ENCODE results near the gene ATG16L2. TPM values are rescaled to one million over a fixed set of nuclear protein-coding genes. Genes with fewer than 3 reads are reported as not detected.

The ATG16L2 gene
- total and polyA plus RNA-seq, 2 of the 4 experiments (the other 2 are of a cell fraction): 1.3 to 12.7 TPM

- H4K91ac ChIP-seq (ENCODE audit: insufficient read depth, low read depth, low read length): no peak overlapping the region
- DNase-seq (no peak), ATAC-seq (ENCODE audit: low read depth) (no peak)
- ChIA-PET CTCF (no interaction called here), POLR2A (ENCODE audit: unreplicated experiment) (interaction anchor here (0.6 kb wide), 1 partner anchor 31 kb away, joined by 6 read pairs; no protein-coding TSS in a partner anchor)
- no peak overlapping the region for H4K5ac ChIP-seq (ENCODE audit: low read depth, low read length)
- no peaks in the 10 kb centered on the region for H3K36me3 ChIP-seq (ENCODE audit: control insufficient read depth, insufficient read depth, low read length)
- H3K9me3 ChIP-seq (ENCODE audit: control insufficient read depth, insufficient read depth, low read length): no peaks in the 10 kb centered on the region
- peaks cover 8% of the 10 kb centered on the region for H3K4me1 ChIP-seq (ENCODE audit: control insufficient read depth, insufficient read depth, low read length)
- no peaks in the 10 kb centered on the region for H3K9me1 ChIP-seq (ENCODE audit: insufficient read depth, low read length)
- 0 out of 4 replicates have a peak, but pooled peaks cover 0 to under 1% of the 10 kb centered on the region in 2 experiments for H3K79me1 ChIP-seq (ENCODE audit: low read depth in 1 of 2, low read length in 2 of 2)
- H3K18ac ChIP-seq (ENCODE audit: low read depth, low read length): no peak overlapping the region
- no peak overlapping the region for H3K56ac ChIP-seq (ENCODE audit: extremely low read depth, insufficient read depth, low read length)
- H3K4me3 ChIP-seq (ENCODE audit: insufficient read depth, low read depth, low read length): no peak overlapping the region
- H2BK120ac ChIP-seq (ENCODE audit: low read depth, low read length): no peak overlapping the region
- no peak overlapping the region for H2AK9ac ChIP-seq (replicated peaks; ENCODE audit: low read depth, low read length, poor library complexity)
- H3K27me3 ChIP-seq (ENCODE audit: control insufficient read depth, insufficient read depth, low read length): peaks cover 4% of the 10 kb centered on the region; the same call in 1 of the 2 replicates
- no peak overlapping the region for H3K4me2 ChIP-seq (ENCODE audit: low read depth, low read length)
- no peak overlapping the region for H3K4ac ChIP-seq (ENCODE audit: low read depth, low read length)
- no peak overlapping the region for H2BK20ac ChIP-seq (ENCODE audit: low read depth, low read length)
- no CpG with 5 or more reads among the region's 7 CpGs for WGBS, 2 experiments (ENCODE audit: extremely low coverage in 2 of 2, insufficient read length in 1 of 2)
- no peak overlapping the region for H2AK5ac ChIP-seq (ENCODE audit: low read depth, low read length)
- H3K9ac ChIP-seq (ENCODE audit: low read depth, low read length): no peak overlapping the region
- in situ Hi-C loops (cut with MboI; ENCODE audit: low sequenced_read_pairs): no loop called here
- dilution Hi-C loops (cut with HindIII; ENCODE audit: low sequenced_read_pairs, unreplicated experiment): no loop called here
- no peak overlapping the region for H2AFZ ChIP-seq (replicated peaks; ENCODE audit: low read length, poor library complexity)
- no peak overlapping the region for H2BK5ac ChIP-seq (ENCODE audit: low read depth, low read length, poor library complexity, severe bottlenecking)
- no peak overlapping the region for H4K8ac ChIP-seq (ENCODE audit: low read depth in 2 of 2, low read length in 2 of 2)
- no TSS peak for BruUV-seq (replicated peaks)
- no peak overlapping the region for H3K27ac ChIP-seq (ENCODE audit: insufficient read depth, low read length)
- no peak overlapping the region for H3K14ac ChIP-seq (replicated peaks; ENCODE audit: low read depth, low read length)
- H3K23ac ChIP-seq (ENCODE audit: low read depth, low read length): no peak overlapping the region
- intact Hi-C loops (cut with micrococcal nuclease): no loop called here
- H2BK15ac ChIP-seq (ENCODE audit: low read depth, low read length): no peak overlapping the region
- H4K20me1 ChIP-seq (ENCODE audit: insufficient read depth, low read length): peaks cover 1% of the 10 kb centered on the region; the same call in 1 of the 2 replicates
- no peak for TF ChIP-seq ELK1 (IDR thresholded peaks at IDR 0.05; ENCODE audit: borderline replicate concordance, low read depth, low read length)
- no peak for TF ChIP-seq POLR2A (IDR thresholded peaks at IDR 0.05; ENCODE audit: low read depth, low read length)
- TF ChIP-seq MAFK (IDR thresholded peaks at IDR 0.05; ENCODE audit: low read depth, low read length): no peak
- TF ChIP-seq MAZ (IDR thresholded peaks at IDR 0.05; ENCODE audit: borderline replicate concordance, low read depth, low read length): no peak
- TF ChIP-seq SMC3 (IDR thresholded peaks at IDR 0.05; ENCODE audit: low read depth, low read length): no peak
- TF ChIP-seq MXI1 (IDR thresholded peaks at IDR 0.05; ENCODE audit: borderline replicate concordance, low read depth, low read length): no peak
- no peak for TF ChIP-seq BHLHE40 (IDR thresholded peaks at IDR 0.05; ENCODE audit: low read depth, low read length)
- no peak for TF ChIP-seq NFE2L2 (IDR thresholded peaks at IDR 0.05; ENCODE audit: low read depth, low read length)
- no peak for TF ChIP-seq USF2 (IDR thresholded peaks at IDR 0.05; ENCODE audit: low read depth, low read length)
- TF ChIP-seq FOS (IDR thresholded peaks at IDR 0.05; ENCODE audit: low read depth, low read length): no peak
- no peak for TF ChIP-seq RFX5 (IDR thresholded peaks at IDR 0.05; ENCODE audit: low read depth, low read length)
Measured at GRCh38 chr11:72778535-72779494, 35.4 kb upstream of the ATG16L2 start.

Measured in IMR-90 (cell line).